ENCODE measurements around the gene PTPRZ1. TPM values are rescaled to one million over a fixed set of nuclear protein-coding genes. Genes with fewer than 3 reads are reported as not detected.

The PTPRZ1 gene
- total and polyA plus RNA-seq, 2 of the 8 experiments (the other 6 are each of a cell fraction or from before 2014, with no cell fraction given), result 112 to 135 TPM

GRCh38 chr7:121872831-121873288 lies at the start of gene PTPRZ1 (continued):
- TF ChIP-seq KDM1A (IDR thresholded peaks at IDR 0.05; ENCODE audit: borderline replicate concordance, low read length) (no peak), CBX5 (IDR thresholded peaks at IDR 0.05; ENCODE audit: low read depth, low read length) (no peak), SP1 (IDR thresholded peaks at IDR 0.05; ENCODE audit: low read depth, low read length) (no peak), SIRT6 (IDR thresholded peaks at IDR 0.05; ENCODE audit: low read length) (no peak), SUZ12 (IDR thresholded peaks at IDR 0.05; ENCODE audit: low read length) (no peak), NRF1 (IDR thresholded peaks at IDR 0.05; ENCODE audit: low read depth, low read length) (no peak), USF2 (IDR thresholded peaks at IDR 0.05; ENCODE audit: low read length) (no peak), GTF2F1 (IDR thresholded peaks at IDR 0.05; ENCODE audit: borderline replicate concordance, low read depth, low read length) (no peak), CTBP2 (IDR thresholded peaks at IDR 0.05; ENCODE audit: borderline replicate concordance, insufficient read depth, insufficient read length, low read length) (no peak), SAP30 (IDR thresholded peaks at IDR 0.05; ENCODE audit: insufficient read depth, insufficient replicate concordance, low read length) (no peak), NANOG (IDR thresholded peaks at IDR 0.05; ENCODE audit: insufficient read depth, low read depth, low read length, poor library complexity, severe bottlenecking) (no peak), JUN (IDR thresholded peaks at IDR 0.05; ENCODE audit: low read depth, low read length) (no peak), CHD1 (IDR thresholded peaks at IDR 0.05; ENCODE audit: low read depth, low read length) (no peak; the same call in 1 of the 2 replicates), POU5F1 (IDR thresholded peaks at IDR 0.05; ENCODE audit: low read depth, low read length) (no peak), POLR2A (IDR thresholded peaks at IDR 0.05; ENCODE audit: control extremely low read depth in 1 of 2, low read depth in 2 of 2, low read length in 2 of 2) (peak; percentile 64 to 85), TEAD4 (IDR thresholded peaks at IDR 0.05; ENCODE audit: low read depth, low read length) (no peak), RNF2 (IDR thresholded peaks at IDR 0.05; ENCODE audit: borderline replicate concordance, low read depth, low read length, missing control alignments, poor library complexity, severe bottlenecking) (no peak), CREB1 (IDR thresholded peaks at IDR 0.05) (no peak), TAF7 (optimal IDR thresholded peaks at IDR 0.05; ENCODE audit: borderline replicate concordance, low read depth, low read length) (peak; percentile 87), TAF1 (IDR thresholded peaks at IDR 0.05; ENCODE audit: low read depth, low read length) (peak; percentile 91), JUND (IDR thresholded peaks at IDR 0.05; ENCODE audit: low read length) (no peak), EGR1 (IDR thresholded peaks at IDR 0.05; ENCODE audit: borderline replicate concordance, low read depth, low read length) (peak; percentile 36; the same call in 1 of the 2 replicates), RFX5 (IDR thresholded peaks at IDR 0.05; ENCODE audit: borderline replicate concordance, low read depth, low read length) (no peak), RXRA (IDR thresholded peaks at IDR 0.05; ENCODE audit: insufficient read depth, low read depth, low read length) (no peak), HDAC2 (IDR thresholded peaks at IDR 0.05; ENCODE audit: borderline replicate concordance in 1 of 2, low read depth in 2 of 2, low read length in 2 of 2) (peak in 1 of 2 experiments; percentile 4; a peak in 1 of 4 replicates)

All from H1 (cell line).